G401 (cell line): ENCODE data around the gene FLACC1. TPM values are rescaled to one million over a fixed set of nuclear protein-coding genes. Genes with fewer than 3 reads are reported as not detected.

ENCODE experiments used
- total RNA-seq: library from RNA; depleted of rRNA; stranded (reverse); fragments of >200 nt; shearing (Covaris generic); gene quantifications from 2 replicates; pipeline ENCODE4 v1.2.3, GENCODE V29; 2014; rRNA removed

The FLACC1 gene
- total RNA-seq, 1 experiment from 2014 or later = 0.24 TPM

Other genes starting within 250 kb of the FLACC1 start
- 17.9 and 24.1 TPM in 2 replicates for gene CFLAR, start 241.2 kb downstream of the FLACC1 start, total RNA-seq
- gene CASP10, start 174.2 kb downstream of the FLACC1 start, total RNA-seq = 2.8 and 3.2 TPM in 2 replicates
- gene CASP8, start 96.8 kb downstream of the FLACC1 start, total RNA-seq = 34.6 and 55.9 TPM in 2 replicates
- gene TRAK2, start 94.1 kb upstream of the FLACC1 start, total RNA-seq = 12.5 and 16.7 TPM in 2 replicates
- gene STRADB, start 94.4 kb upstream of the FLACC1 start, total RNA-seq = 276 and 285 TPM in 2 replicates